HG03045 (cell line): ENCODE measurements around the gene PTPN21.
A peak's percentile ranks its signal among the peaks of the same experiment; 100 is the strongest.

ENCODE experiments used
- ATAC-seq: cut with Tn5 transposase; IDR thresholded peaks from one replicate; pipeline ENCODE4 v1.9.1; 2021; ENCODE audit warnings: mild to moderate bottlenecking, moderate library complexity; ENCODE audit not compliant: unreplicated experiment

The PTPN21 gene

GRCh38 chr14:88507208-88507607 lies 47.6 kb downstream of the PTPN21 start:
- ATAC-seq: no peak

DNA sequence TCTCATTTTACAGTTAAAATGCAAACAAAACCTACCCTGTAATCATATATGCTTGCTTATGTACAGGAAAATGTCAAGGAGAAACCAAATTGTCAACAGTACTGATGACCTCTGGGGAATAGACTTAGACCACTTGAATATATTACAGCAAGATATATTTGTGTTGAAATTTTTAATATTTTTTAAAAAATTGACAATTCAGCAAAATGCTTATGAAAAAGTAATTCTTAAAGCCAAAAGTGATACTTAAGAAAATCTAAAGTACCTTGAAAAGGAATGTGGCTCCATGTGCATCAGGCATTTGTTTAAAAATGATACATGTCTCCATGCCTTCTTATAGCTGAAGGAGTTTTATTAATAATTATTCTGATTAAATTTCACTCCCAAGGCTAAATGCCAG lies 49.2 kb downstream of the PTPN21 start:
- ATAC-seq: no peak

DNA sequence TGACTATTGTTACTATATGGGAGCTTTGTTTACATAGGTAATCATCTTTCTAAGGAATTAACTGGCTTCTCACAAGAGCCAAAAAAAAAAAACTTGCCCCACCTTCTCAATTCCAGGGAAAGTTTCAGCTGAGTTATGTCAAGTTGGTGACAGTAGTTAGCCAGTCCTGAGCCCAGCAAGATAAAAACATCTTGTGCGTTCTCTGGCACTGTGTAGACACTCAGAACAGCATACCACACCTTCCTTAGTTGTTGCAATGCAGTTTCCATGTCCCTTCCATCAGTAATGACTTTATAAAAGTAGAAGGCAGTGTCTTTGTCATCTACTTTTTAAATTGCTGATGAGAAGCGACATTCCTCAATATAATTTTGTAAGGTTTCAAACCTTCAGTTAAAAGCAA lies 50.2 kb downstream of the PTPN21 start:
- no peak for ATAC-seq

DNA sequence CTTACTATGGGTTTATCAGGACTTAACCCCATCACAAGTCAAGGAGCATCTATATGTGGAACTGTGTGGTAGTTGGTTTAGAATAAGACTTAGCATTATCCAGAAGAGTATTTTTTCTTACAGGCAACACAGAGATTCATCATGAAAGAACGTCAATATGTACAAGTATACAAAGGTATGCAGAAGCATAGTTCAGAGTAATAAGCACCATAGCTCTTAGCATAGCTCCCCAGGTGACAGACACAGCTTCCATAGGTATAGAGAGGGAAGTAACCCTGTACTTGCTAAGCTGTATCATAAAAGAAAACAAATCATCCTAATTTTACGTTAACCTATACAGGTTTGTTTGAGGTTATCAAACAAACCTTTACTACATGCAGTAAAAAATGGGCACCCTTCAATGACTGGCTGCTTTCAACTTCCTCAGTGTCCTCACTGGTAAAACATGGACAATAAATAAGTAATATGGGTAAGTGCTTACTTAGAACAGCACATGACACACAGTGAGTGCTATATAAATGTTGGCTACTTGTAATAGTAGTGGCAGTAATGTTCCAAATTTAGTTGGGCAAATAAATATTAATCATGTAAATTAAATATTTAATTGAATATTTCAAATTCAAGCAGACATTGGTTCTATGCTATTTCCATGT lies 50.9 kb downstream of the PTPN21 start:
- no peak for ATAC-seq

DNA sequence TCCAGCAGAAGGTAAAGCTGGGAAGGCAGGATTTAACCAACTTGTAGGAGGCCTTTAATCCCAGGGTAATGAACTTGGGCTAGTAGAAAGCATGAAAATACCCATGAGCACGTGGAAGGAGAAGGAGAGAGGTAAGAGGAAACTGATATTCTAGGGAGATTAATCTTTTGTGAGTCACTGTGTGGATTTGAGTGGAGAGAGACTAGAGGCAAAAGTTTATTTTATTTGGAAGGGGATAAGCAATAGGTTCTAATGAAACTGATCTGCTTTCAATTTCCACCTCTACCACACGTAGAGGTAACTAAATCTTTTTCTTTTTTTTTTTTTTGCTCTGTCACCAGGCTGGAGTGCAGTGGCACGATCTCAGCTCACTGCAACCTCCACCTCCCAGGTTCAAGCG lies 52.1 kb downstream of the PTPN21 start:
- ATAC-seq: no peak

- ATAC-seq: no peak
These were observed 54.2 kb downstream of the PTPN21 start for GRCh38 chr14:88500611-88501010.

DNA sequence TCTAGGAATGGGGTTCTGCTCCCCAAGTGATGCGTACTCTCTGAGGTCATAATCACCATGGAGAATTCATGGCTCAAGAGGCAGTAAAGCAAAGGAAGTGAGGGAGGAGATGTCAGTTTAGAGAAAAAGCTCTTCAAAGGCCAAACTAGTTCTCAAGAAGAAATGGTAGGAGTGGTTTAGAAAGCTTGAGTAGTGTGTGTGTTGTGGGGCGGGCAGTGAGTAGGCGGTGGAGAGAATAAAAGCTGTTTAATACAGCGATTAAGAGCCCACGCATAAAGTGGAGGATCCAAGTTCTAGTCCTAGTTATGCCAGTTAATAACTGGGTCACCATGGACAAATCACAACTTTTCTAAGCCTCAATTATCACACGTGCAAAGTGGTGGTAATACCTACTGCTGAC lies 55.6 kb downstream of the PTPN21 start:
- no peak for ATAC-seq

- no peak for ATAC-seq
These were observed 58.4 kb downstream of the PTPN21 start for GRCh38 chr14:88496414-88496813.

DNA sequence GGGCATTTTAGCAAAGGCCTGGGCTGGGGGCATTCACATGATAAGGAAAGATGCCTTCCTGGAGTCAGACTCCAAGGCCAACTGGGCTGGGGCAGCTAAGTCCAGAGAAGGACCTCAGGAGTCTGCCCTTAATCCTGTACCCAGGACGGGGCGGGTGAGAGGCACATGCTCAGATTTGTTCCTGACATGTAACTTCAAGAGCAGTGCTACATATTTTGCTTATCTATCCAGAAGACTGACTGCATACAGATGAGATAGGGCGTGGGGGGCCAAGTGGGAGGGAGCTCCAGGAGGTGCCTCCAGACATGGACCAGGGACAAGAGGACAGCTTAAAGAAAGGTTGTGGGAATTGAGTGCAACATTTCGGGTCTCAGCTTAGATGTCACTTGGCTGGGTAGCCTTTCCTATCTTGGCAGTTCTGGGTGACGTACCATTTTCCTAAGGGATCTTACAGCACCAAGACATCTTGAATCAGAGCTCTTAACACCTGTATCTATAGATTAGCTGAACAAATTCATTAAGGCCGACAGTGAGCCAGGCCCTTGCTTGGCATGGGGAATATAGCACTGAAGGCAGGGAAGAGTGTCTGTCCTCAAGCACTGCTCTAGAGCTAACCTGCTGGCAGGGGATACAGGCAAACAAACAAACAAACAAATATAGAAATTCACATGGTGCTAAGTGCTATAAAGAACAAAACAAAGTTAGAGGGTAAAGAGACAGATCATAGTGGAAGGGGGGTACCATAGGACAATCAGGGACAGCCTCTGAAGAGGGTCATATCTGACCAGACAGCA lies 61.2 kb downstream of the PTPN21 start:
- no peak for ATAC-seq

DNA sequence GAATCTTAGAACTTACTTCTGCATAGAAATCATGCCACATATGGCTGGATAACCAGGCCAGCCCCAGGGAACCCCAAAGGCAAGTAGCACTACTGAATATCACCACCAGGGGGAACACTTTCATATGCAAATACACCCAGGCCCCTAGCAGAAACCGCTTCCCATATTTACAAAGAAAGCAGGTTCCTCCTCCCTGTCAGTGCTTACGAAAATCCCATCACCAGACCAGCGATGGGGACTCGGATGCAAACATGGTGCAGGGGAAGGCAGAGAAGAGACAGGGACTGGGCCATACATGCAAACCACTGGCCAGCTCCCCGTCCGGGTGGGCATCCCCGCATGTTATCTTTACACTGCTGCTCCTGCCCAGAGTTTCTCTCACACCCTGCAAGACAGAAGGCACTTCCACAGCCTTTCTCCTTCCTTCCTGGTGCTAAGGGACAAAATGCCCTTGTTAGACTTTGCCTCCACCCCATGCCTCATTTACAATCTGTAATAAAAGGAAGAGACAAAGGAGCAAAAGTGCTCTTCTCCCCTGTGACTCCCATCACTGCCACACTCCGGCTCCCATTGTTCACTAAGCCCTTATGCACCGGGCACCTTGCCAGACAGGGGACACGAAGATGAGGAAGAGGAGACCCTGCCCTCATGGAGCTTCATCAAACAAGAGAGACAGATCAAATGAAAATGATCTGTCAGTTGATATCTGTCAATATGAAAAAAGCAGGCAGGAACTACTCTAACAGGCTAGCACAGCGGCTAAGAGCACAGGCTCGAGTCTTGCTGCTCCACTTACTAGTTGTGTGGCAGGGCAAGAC lies 62.3 kb downstream of the PTPN21 start:
- ATAC-seq: peak; percentile 89

DNA sequence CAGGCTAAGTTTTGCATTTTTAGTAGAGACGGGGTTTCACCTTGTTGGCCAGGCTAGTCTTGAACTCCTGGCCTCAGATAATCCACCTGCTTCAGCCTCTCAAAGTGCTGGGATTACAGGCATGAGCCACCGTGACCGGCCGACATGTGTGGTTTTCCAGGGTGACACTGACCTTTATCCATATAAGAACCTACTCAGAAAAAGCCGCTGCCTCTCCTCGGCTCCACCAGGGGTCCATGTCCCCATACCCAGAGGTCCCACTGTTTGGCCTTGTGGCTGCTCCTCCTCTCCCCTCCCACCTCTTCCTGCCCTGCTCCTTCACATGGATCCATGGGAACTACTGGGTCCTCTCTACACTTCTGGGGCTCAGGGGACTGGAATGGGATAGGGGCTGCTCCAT lies 64.6 kb downstream of the PTPN21 start:
- no peak for ATAC-seq

GRCh38 chr14:88488897-88489296 lies 65.9 kb downstream of the PTPN21 start:
- ATAC-seq: no peak

GRCh38 chr14:88488081-88488480 lies 66.7 kb downstream of the PTPN21 start:
- ATAC-seq: no peak

DNA sequence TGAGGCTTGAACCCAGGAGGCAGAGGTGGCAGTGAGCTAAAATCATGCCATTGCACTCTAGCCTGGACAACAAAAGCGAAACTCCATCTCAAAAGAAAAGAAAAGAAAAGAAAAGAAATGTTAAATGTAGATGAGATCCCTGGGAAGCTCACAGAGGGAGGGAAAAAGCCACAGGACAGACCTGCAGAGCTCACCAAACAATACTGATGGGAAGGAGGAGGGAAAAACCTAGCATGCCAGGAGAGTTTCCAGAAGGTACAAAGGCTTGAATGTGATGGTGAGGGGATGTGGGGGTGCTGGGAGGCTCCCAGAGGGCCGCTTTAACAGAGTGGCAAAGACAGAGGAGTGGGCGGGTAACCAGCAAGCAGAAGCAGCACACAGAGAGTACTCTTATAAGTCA lies 72.3 kb downstream of the PTPN21 start:
- ATAC-seq: no peak

GRCh38 chr14:88481794-88482193 lies 73.0 kb downstream of the PTPN21 start:
- ATAC-seq: no peak

DNA sequence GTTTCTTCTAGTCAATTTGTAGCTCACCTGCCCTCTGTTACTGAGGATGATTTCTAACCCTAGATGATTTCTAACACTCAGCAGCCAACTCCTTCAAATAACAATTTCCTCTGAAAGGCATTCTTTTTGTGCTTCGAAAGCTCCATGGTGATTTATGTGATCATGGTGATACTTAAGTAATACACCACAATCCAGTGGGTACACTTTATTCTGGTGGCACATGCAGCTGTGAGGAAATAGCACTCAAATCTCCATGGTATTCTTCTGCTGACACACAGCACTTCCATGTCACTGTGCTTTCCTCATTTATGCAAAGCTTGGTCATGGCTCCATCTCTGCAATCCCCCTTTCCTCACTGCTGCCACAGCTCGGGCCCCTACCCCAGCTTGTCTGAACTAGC lies 73.7 kb downstream of the PTPN21 start:
- no peak for ATAC-seq

DNA sequence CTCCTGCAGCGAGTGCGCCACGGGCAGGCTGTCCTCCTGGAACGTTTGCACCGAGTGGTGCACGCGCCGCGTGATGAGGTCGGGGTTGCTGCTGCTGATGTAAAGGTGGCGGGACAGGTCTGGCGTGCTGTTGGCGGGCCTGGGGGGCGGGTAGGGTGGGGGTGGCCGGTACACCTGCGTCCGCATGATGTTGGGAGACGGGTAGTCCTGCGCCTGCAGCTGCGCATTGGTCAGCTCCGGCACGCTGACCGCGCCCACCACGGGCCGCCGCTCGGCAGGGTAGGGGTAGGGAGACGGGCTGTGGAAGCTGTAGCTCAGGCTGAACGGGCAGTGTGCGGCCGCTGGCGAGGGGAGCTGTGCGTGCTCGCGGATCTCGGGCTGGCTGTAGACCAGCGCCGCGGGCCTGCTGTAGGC lies 75.2 kb downstream of the PTPN21 start:
- no peak for ATAC-seq

- no peak for ATAC-seq
These were observed 75.9 kb downstream of the PTPN21 start for GRCh38 chr14:88478931-88479330.

GRCh38 chr14:88477513-88478250 lies 77.1 kb downstream of the PTPN21 start:
- no peak for ATAC-seq

GRCh38 chr14:88476825-88477224 lies 78.0 kb downstream of the PTPN21 start:
- ATAC-seq: no peak

GRCh38 chr14:88476214-88476774 lies 78.5 kb downstream of the PTPN21 start:
- no peak for ATAC-seq
